IMR-90 (cell line): ENCODE data around the gene RPS29.

Experiments used
- BHLHE40 ChIP-seq: fragments of 150-350 bp; IDR thresholded peaks from 2 replicates; pipeline ENCODE4 v1.6.1; 2016; ENCODE audit warnings: mild to moderate bottlenecking, low read depth, low read length
- CEBPB ChIP-seq: IDR thresholded peaks from 2 replicates; pipeline ENCODE4 v1.6.1; 2012; ENCODE audit warnings: low read depth, low read length, improper control_type of control experiment
- CHD1 ChIP-seq: IDR thresholded peaks from 2 replicates; pipeline ENCODE4 v1.6.1; 2012; ENCODE audit warnings: low read depth, low read length, improper control_type of control experiment
- CTCF ChIP-seq: conservative IDR thresholded peaks from 2 replicates; pipeline ENCODE4 v1.5.1; 2012; ENCODE audit warnings: mild to moderate bottlenecking, low read depth, low read length, improper control_type of control experiment
- ELK1 ChIP-seq: fragments of 150-350 bp; IDR thresholded peaks from 2 replicates; pipeline ENCODE4 v1.6.1; 2016; ENCODE audit warnings: low read depth, mild to moderate bottlenecking, low read length, moderate library complexity, borderline replicate concordance
- FOS ChIP-seq: fragments of 150-350 bp; IDR thresholded peaks from 2 replicates; pipeline ENCODE4 v1.6.1; 2016; ENCODE audit warnings: low read depth, low read length
- MAFK ChIP-seq: IDR thresholded peaks from 2 replicates; pipeline ENCODE4 v1.6.1; 2012; ENCODE audit warnings: low read depth, low read length, improper control_type of control experiment
- MXI1 ChIP-seq: IDR thresholded peaks from 2 replicates; pipeline ENCODE4 v1.6.1; 2012; ENCODE audit warnings: low read depth, mild to moderate bottlenecking, low read length, moderate library complexity, borderline replicate concordance
- NFE2L2 ChIP-seq: fragments of 150-350 bp; IDR thresholded peaks from 2 replicates; pipeline ENCODE4 v1.6.1; 2016; ENCODE audit warnings: low read depth, mild to moderate bottlenecking, low read length
- POLR2A ChIP-seq: IDR thresholded peaks from 2 replicates; pipeline ENCODE4 v1.6.1; 2012; ENCODE audit warnings: mild to moderate bottlenecking, low read depth, low read length
- RAD21 ChIP-seq: IDR thresholded peaks from 2 replicates; pipeline ENCODE4 v1.6.1; 2012; ENCODE audit warnings: low read length, improper control_type of control experiment
- RCOR1 ChIP-seq: IDR thresholded peaks from 2 replicates; pipeline ENCODE4 v1.6.1; 2012; ENCODE audit warnings: mild to moderate bottlenecking, low read length, improper control_type of control experiment; ENCODE audit not compliant: insufficient replicate concordance
- RFX5 ChIP-seq: IDR thresholded peaks from 2 replicates; pipeline ENCODE4 v1.8.0; 2012; ENCODE audit warnings: low read depth, mild to moderate bottlenecking, low read length, moderate library complexity
- USF2 ChIP-seq: fragments of 150-350 bp; IDR thresholded peaks from 2 replicates; pipeline ENCODE4 v1.6.1; 2017; ENCODE audit warnings: mild to moderate bottlenecking, antibody characterized with exemption, low read length, low read depth

GRCh38 chr14:49593016-49593415 lies 6.8 kb upstream of the RPS29 start:
- peak; percentile 19; the same call in 1 of the 2 replicates for TF ChIP-seq CTCF
- no peak for TF ChIP-seq BHLHE40
- no peak for TF ChIP-seq MXI1
- TF ChIP-seq RAD21, result no peak
- TF ChIP-seq CHD1, result no peak
- TF ChIP-seq MAFK, result peak; percentile 36; the same call in 1 of the 2 replicates
- no peak for TF ChIP-seq RFX5
- TF ChIP-seq POLR2A, result no peak
- no peak for TF ChIP-seq NFE2L2
- no peak for TF ChIP-seq CEBPB
- TF ChIP-seq USF2, result no peak
- no peak for TF ChIP-seq FOS
- TF ChIP-seq ELK1, result no peak
- no peak for TF ChIP-seq RCOR1
